Suprapubic skin (tissue), 4 donors: ENCODE data around the gene HAGH.

Source experiments
- CTCF ChIP-seq, 2 donors: fragments of 200-600 bp in 1 of 2; fragments of 450-650 bp in 1 of 2; sonication (generic) in 1 of 2; IDR thresholded peaks; one replicate each; pipeline ENCODE4 v1.5.1; 2016 to 2019; ENCODE audit warnings: antibody characterized with exemption in 2 of 2, mild to moderate bottlenecking in 1 of 2, moderate library complexity in 1 of 2
- POLR2A ChIP-seq, 2 donors: fragments of 450-650 bp; IDR thresholded peaks; one replicate each; pipeline ENCODE4 v1.6.1; 2017; ENCODE audit warnings: antibody characterized with exemption in 2 of 2, mild to moderate bottlenecking in 2 of 2, moderate library complexity in 2 of 2
- POLR2AphosphoS5 ChIP-seq, 3 donors: sonication (generic); formaldehyde crosslinking; IDR thresholded peaks; one replicate each; pipeline ENCODE4 v1.6.1; 2017; ENCODE audit warnings: antibody characterized with exemption in 3 of 3

DNA sequence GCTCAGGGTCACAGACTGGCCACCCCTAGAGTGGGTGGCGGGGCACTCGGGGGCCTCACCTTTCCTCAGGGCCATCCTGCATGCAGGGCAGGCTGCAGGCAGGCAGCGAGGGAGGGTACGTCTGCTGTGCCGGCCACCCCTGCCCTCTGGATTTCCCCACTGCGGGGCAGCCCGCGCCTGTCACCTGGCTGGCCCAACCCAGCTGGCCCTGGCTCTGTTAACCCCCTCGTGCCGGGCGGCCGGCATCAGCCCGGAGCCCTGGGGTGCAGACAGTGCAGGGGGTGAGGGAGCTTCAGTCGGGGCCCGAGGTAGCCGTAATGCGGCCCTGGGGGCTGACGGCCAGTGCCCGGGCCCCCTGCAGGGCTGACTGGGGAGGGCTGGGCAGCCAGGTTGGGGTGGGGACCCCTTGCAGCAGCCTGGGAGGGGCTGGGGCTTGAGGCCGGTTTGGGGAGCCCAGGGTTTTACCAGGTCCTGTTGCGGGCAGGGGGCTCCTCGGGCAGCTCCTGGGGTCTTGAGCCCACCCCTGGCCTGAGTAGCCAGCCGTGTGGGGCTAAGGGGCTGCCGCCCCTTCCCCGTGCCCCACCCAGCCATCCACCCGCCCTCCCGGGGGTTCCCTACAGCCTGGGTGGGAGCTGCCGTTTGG is 32.9 kb downstream of the HAGH start, which contains the start of gene IGFALS:
- TF ChIP-seq CTCF (IDR thresholded peaks at IDR 0.05) (no peak), POLR2AphosphoS5 (IDR thresholded peaks at IDR 0.05) (no peak), POLR2A (IDR thresholded peaks at IDR 0.05) (no peak)
